ENCODE measurements around the gene OR56B1. TPM values are rescaled to one million over a fixed set of nuclear protein-coding genes. Genes with fewer than 3 reads are reported as not detected.

Gene OR56B1, protein sequence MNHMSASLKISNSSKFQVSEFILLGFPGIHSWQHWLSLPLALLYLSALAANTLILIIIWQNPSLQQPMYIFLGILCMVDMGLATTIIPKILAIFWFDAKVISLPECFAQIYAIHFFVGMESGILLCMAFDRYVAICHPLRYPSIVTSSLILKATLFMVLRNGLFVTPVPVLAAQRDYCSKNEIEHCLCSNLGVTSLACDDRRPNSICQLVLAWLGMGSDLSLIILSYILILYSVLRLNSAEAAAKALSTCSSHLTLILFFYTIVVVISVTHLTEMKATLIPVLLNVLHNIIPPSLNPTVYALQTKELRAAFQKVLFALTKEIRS
- total RNA-seq (not detected), polyA plus RNA-seq (under 1 TPM; 0.03 to 0.08 TPM)
- long read RNA-seq, donor 1 = 0 reads
- long read RNA-seq, donor 2 = 0 reads
- long read RNA-seq, donor 3 = 0 reads
- long read RNA-seq, donor 4 = 0 reads
- long read RNA-seq, donor 5 = 0 reads

DNA sequence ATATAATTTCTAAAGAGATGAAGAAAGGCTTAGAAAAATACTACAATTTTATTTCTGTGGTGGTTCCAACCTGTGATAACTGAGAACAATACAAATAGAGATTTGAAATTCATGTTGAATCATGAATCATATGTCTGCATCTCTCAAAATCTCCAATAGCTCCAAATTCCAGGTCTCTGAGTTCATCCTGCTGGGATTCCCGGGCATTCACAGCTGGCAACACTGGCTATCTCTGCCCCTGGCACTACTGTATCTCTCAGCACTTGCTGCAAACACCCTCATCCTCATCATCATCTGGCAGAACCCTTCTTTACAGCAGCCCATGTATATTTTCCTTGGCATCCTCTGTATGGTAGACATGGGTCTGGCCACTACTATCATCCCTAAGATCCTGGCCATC is at the start of gene OR56B1:
TSS of gene OR56B1 (plus strand) at position 53 of the 400 bp plus-strand sequence. CDS start at position 122, 69 bp downstream.
- H3K4me3 ChIP-seq = no peak within 1 kb of the TSS
- no peak for ATAC-seq (ENCODE audit: insufficient read depth, low FRiP score)
- WGBS, 2 donors = 92 to 96% methylated on average over 1 of the region's 1 CpG

DNA sequence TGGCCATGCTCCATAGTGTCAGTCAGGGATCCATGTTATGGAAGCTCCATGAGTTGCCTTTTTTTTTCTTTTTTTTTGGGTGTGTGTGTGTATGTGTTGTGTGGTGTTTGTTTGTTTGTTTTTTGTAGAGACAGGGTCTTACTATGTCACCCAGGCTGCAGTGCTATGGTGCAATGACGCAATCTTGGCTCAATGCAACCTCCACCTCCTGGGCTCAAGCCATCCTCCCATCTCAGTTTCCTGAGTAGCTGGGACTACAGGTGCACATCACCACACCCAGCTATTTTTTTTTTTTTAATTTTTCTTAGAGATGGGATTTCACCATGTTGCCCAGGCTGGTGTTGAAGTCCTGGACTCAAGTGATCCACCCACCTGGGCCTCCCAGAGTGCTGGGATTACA is 47.8 kb upstream of the OR56B1 start:
- Histone ChIP-seq H3K4me1 (ENCODE audit: control insufficient read depth in 5 of 5, insufficient read depth in 5 of 5, low read length in 5 of 5) (peaks cover 0 to 11% (median 4%) of the 10 kb centered on the region in 5 donors), H3K9me3 (ENCODE audit: control insufficient read depth in 4 of 4, insufficient read depth in 3 of 4, low read length in 3 of 4) (no peaks in the 10 kb centered on the region), H3K36me3 (ENCODE audit: control insufficient read depth in 4 of 4, insufficient read depth in 4 of 4, low read length in 4 of 4) (no peaks in the 10 kb centered on the region), H3K27ac (ENCODE audit: low read depth in 1 of 2, low read length in 1 of 2) (peak overlapping the region; percentile 70 to 89), H3K9ac (ENCODE audit: insufficient read depth in 1 of 2, low read length in 2 of 2) (no peak overlapping the region), H3K4me3 (no peak overlapping the region), H3K27me3 (ENCODE audit: control insufficient read depth in 3 of 3, insufficient read depth in 3 of 3, low read length in 2 of 3) (no peaks in the 10 kb centered on the region)
- TF ChIP-seq, protein P1, sequence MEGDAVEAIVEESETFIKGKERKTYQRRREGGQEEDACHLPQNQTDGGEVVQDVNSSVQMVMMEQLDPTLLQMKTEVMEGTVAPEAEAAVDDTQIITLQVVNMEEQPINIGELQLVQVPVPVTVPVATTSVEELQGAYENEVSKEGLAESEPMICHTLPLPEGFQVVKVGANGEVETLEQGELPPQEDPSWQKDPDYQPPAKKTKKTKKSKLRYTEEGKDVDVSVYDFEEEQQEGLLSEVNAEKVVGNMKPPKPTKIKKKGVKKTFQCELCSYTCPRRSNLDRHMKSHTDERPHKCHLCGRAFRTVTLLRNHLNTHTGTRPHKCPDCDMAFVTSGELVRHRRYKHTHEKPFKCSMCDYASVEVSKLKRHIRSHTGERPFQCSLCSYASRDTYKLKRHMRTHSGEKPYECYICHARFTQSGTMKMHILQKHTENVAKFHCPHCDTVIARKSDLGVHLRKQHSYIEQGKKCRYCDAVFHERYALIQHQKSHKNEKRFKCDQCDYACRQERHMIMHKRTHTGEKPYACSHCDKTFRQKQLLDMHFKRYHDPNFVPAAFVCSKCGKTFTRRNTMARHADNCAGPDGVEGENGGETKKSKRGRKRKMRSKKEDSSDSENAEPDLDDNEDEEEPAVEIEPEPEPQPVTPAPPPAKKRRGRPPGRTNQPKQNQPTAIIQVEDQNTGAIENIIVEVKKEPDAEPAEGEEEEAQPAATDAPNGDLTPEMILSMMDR (IDR thresholded peaks at IDR 0.05; ENCODE audit: control extremely low read depth, extremely low read depth) = no peak
- no peak for DNase-seq
- 91 to 100% methylated on average over 1 of the region's 1 CpG for WGBS, 2 donors
- ATAC-seq (ENCODE audit: insufficient read depth, low FRiP score) = no peak

More for the DNA sequence above, at the start of gene OR56B1:
- peaks cover 0 to 2% (median 1%) of the 10 kb centered on the region in 4 donors for H3K9me3 ChIP-seq (ENCODE audit: control insufficient read depth in 4 of 4, insufficient read depth in 3 of 4, low read length in 3 of 4)
- H3K27ac ChIP-seq (ENCODE audit: low read depth in 1 of 2, low read length in 1 of 2) = no peak within 1 kb of the TSS
- H3K4me1 ChIP-seq (ENCODE audit: control insufficient read depth in 5 of 5, insufficient read depth in 5 of 5, low read length in 5 of 5) = no peaks in the 10 kb centered on the region
- no peak for DNase-seq
- H3K9ac ChIP-seq (ENCODE audit: insufficient read depth in 1 of 2, low read length in 2 of 2) = no peak within 1 kb of the TSS
- H3K27me3 ChIP-seq (ENCODE audit: control insufficient read depth in 3 of 3, insufficient read depth in 3 of 3, low read length in 2 of 3) = no peaks in the 10 kb centered on the region
- H3K36me3 ChIP-seq (ENCODE audit: control insufficient read depth in 4 of 4, insufficient read depth in 4 of 4, low read length in 4 of 4) = no peaks in the 10 kb centered on the region
- TF ChIP-seq, protein P1 (IDR thresholded peaks at IDR 0.05; ENCODE audit: control extremely low read depth, extremely low read depth) = no peak

DNA sequence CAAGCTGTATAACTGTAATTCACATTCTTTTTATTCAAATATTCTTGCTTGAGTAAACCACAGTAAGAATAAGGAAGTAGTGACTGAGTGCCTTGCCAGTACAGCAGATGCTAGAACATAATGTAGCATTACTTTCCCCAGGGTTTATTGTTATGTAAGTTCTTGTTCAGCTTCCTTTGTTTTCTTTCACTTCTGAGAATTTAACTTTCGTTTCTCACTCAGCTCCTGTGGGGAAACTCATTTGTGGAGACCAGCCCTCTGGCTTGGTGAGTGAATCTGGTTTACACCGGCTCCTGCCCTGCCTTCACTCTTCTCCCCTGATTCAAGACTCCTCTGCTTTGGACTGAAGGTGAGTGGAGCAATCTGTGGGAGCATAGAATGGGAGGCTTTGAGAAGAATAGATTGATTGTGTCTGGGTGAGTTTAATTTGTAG is 46.7 kb upstream of the OR56B1 start, which contains the start of gene TRIM22:
TSS of gene TRIM22 (plus strand) at position 240 of the 433 bp plus-strand sequence. CDS start 6,443 bp downstream, outside the sequence.
- Histone ChIP-seq H3K27ac (ENCODE audit: low read depth in 1 of 2, low read length in 1 of 2) (peak within 1 kb of the TSS; percentile 87 to 89), H3K36me3 (ENCODE audit: control insufficient read depth in 4 of 4, insufficient read depth in 4 of 4, low read length in 4 of 4) (no peaks in the 10 kb centered on the region), H3K27me3 (ENCODE audit: control insufficient read depth in 3 of 3, insufficient read depth in 3 of 3, low read length in 2 of 3) (no peaks in the 10 kb centered on the region), H3K9ac (ENCODE audit: insufficient read depth in 1 of 2, low read length in 2 of 2) (peak within 1 kb of the TSS; percentile 33 to 61), H3K4me1 (ENCODE audit: control insufficient read depth in 5 of 5, insufficient read depth in 5 of 5, low read length in 5 of 5) (peaks cover 0 to 9% (median 4%) of the 10 kb centered on the region in 5 donors), H3K4me3 (peak within 1 kb of the TSS; percentile 38), H3K9me3 (ENCODE audit: control insufficient read depth in 4 of 4, insufficient read depth in 3 of 4, low read length in 3 of 4) (no peaks in the 10 kb centered on the region)
- peak; percentile 24 to 71 (median 70) for DNase-seq
- TF ChIP-seq, protein P1 (IDR thresholded peaks at IDR 0.05; ENCODE audit: control extremely low read depth, extremely low read depth) = no peak
- 0 to 1% methylated on average over 2 of the region's 2 CpGs for WGBS, 2 donors
- peak; percentile 67 for ATAC-seq (ENCODE audit: insufficient read depth, low FRiP score)
